Measurements from ENCODE around the gene KLHL21.

DNA sequence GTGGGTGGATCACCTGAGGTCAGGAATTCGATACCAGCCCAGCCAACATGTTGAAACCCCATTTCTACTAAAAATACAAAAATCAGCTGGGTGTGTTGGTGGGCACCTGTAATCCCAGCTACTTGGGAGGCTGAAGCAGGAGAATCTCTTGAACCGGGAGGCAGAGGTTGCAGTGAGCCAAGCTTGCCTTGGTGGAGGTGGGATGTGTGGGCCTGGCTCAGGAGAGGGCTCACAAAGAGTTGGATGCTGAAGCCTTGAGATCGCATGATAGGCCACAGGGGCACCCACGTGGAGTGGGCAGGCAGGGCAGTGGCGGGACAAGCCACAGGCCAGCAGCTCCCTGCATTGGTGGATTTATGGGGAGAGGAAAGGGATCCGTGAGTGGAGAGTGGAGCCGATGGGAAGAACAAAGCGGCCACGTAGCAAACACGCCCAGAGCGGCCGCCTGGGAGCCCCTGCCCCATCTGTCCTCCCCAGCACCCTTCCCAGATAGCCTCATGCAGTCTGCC, 26.4 kb upstream of the KLHL21 start:
- TF ChIP-seq, protein P1, sequence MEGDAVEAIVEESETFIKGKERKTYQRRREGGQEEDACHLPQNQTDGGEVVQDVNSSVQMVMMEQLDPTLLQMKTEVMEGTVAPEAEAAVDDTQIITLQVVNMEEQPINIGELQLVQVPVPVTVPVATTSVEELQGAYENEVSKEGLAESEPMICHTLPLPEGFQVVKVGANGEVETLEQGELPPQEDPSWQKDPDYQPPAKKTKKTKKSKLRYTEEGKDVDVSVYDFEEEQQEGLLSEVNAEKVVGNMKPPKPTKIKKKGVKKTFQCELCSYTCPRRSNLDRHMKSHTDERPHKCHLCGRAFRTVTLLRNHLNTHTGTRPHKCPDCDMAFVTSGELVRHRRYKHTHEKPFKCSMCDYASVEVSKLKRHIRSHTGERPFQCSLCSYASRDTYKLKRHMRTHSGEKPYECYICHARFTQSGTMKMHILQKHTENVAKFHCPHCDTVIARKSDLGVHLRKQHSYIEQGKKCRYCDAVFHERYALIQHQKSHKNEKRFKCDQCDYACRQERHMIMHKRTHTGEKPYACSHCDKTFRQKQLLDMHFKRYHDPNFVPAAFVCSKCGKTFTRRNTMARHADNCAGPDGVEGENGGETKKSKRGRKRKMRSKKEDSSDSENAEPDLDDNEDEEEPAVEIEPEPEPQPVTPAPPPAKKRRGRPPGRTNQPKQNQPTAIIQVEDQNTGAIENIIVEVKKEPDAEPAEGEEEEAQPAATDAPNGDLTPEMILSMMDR (IDR thresholded peaks at IDR 0.05), result no peak
- no peak for TF ChIP-seq POLR2AphosphoS5 (IDR thresholded peaks at IDR 0.05)
- TF ChIP-seq POLR2A (IDR thresholded peaks at IDR 0.05), result no peak

Measured in upper lobe of left lung (tissue), 4 donors.